B cell (primary cell): ENCODE results near the gene DNAAF8.

Experiments
- EZH2 ChIP-seq: IDR thresholded peaks from 2 replicates; pipeline ENCODE4 v1.6.1; 2012; ENCODE audit warnings: borderline replicate concordance, low read depth, mild to moderate bottlenecking, moderate library complexity, low read length; ENCODE audit not compliant: insufficient read depth, poor library complexity, severe bottlenecking
- TF ChIP-seq, protein P1 (sequence below): fragments of 200-600 bp; IDR thresholded peaks from one replicate; pipeline ENCODE4 v1.8.0; 2022; ENCODE audit warnings: antibody characterized with exemption, mild to moderate bottlenecking

DNA sequence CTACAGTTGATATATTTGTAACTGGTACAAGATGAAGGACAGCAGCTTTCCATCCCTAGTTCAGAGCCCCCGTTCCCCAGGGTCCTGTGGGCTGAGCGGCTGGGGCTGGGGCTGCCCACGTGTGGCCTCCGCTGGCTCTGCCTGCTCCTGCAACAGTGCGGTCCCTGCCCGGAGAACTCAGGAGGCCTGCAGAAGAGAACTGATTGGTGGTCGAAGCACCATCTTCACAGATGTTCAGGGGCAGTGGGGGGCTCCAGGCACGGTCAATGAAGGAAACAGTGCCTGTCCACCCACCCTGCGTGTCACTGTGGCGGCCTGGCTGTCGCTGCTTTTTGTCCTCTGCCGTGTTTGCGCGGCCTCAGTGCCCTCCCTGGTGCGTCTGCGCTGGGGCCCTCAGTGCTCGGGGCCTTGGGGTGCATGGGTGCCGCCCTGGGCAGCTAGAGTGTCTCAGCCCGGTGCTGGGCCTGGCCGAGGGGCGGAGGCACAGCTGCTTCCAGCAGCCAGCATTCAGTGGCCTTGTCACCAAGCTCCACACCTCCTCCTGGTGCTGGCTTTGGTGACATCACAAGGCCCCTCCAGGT lies 45.2 kb upstream of the DNAAF8 start:
- TF ChIP-seq, protein P1, sequence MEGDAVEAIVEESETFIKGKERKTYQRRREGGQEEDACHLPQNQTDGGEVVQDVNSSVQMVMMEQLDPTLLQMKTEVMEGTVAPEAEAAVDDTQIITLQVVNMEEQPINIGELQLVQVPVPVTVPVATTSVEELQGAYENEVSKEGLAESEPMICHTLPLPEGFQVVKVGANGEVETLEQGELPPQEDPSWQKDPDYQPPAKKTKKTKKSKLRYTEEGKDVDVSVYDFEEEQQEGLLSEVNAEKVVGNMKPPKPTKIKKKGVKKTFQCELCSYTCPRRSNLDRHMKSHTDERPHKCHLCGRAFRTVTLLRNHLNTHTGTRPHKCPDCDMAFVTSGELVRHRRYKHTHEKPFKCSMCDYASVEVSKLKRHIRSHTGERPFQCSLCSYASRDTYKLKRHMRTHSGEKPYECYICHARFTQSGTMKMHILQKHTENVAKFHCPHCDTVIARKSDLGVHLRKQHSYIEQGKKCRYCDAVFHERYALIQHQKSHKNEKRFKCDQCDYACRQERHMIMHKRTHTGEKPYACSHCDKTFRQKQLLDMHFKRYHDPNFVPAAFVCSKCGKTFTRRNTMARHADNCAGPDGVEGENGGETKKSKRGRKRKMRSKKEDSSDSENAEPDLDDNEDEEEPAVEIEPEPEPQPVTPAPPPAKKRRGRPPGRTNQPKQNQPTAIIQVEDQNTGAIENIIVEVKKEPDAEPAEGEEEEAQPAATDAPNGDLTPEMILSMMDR: no peak
- TF ChIP-seq EZH2: no peak
